GM11168 (cell line): Measurements from ENCODE around the gene RGP1.

ENCODE experiments used
- in situ Hi-C: fragments of 300-500 bp; cut with MboI; formaldehyde crosslinking; loops from one replicate; pipeline ENCODE4 v1.12.0; 2022; ENCODE audit warnings: low sequenced_read_pairs; ENCODE audit not compliant: unreplicated experiment

The RGP1 gene

DNA sequence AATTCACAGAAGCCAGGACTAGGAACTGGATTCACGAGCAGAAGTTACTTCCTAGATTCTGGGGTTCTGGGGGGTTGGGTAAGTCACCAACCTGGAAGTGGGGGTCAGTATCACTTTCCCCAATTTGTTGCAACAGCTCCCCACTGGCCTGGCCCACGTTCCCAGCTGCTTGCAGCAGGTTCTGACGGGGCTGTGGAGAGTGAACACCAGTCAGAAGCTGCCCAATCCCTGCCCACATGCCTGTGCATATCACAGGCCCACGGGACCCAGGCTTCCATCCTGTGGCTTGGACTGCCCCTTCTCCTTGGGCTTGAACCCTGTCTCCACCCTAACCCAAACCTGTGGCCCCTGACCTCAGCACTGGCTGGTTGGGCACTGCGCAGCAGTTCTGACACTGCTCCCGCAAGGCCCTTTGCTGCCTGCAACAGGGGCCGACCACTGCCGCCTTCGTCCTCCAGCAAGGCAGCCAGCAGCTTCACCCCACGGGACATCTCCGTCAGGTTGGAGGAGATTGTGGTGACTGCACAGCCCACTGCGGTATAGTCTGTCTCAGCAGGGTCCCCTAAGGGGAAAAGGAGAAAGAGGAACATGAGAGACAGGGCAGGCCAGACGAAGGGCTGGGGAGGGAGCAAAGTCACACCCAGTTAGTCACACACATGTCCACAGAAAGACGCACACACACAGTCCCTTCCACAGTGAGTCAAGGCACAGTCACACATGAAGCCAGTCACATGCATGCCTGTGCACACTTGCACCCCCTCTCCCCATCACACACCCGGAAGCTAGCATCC, 30.2 kb upstream of the RGP1 start:
- in situ Hi-C loops: no loop called here

DNA sequence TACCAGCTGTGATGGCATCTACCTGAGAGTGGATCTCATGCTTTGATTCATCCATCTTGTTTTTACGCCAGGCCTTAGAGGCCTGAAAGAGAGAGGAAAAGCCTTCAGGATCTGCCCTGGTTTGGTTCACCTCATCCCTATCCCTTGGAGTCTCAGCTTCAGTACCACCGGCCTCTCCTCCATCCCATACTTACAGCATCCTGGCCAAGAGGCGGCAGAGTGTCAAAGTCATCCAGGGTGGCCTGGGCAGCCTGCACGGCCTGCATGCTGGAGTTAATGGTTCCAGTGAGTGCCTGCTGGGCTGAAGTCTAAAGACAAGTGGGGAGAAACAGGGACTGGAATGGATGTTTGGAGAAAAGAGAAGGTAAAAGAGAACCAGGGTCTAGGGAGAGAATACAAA, 29.5 kb upstream of the RGP1 start:
- in situ Hi-C loops: no loop called here

DNA sequence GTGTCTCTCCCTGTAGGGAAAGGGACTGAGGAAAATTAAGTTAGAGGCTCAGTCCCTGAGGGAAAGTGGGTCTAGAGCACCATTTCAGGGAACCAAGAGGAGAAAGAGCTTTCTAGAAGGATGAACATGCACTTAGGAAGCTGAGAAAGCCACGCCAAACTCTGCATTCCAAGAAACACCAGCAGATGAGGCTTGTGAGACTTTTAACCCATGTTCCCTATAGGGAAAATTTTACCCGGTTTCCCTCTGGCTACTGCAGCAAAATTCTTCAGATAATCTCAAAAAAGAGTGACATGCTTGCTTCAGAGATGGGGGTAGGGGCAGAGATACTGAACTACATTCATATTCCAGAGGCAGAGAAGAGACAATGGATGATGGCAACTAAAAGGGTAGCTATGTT, 25.7 kb upstream of the RGP1 start:
- in situ Hi-C loops: no loop called here

DNA sequence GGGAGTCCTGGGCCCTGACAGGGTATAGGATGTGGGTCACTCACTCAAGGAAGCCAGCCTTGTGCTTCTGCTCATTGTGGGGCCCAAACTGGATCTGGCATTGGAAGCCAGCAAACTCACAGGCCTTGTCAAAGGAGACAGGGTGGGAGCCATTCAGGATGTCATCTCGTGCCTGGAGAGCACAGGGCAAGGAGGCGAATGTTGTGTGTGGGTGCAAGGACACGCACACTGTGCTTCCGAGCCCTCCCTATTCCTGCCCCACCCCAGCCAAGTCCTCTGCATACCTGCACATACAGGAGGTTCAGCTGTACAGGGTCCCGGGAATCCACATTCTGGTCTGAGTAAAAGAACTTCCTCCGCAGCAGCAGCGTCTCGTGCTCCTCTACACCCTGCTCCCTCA, 25.2 kb upstream of the RGP1 start:
- in situ Hi-C loops: no loop called here

DNA sequence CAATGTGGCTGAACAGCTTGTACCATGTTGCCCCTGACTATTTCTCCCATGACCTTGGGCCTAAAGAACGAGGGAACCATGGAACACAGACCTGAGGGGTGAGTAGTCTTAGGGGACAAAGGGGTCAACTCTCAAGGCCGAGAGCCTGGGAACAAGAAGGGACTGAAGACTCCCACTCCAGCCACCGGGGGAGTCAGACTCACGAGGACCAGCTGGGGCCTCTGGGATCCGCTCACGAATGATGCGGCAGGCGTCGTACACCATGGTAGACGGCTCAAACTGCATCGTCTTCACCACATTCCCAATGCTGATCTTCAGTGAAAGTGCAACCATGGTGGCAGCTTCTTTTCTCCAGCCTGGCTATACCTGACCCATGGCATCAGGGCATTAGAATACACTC, 23.7 kb upstream of the RGP1 start:
- in situ Hi-C loops: loop anchor here (25.0 kb wide), 1 partner anchor 663 kb away; the partner anchor contains the start of gene VCP

DNA sequence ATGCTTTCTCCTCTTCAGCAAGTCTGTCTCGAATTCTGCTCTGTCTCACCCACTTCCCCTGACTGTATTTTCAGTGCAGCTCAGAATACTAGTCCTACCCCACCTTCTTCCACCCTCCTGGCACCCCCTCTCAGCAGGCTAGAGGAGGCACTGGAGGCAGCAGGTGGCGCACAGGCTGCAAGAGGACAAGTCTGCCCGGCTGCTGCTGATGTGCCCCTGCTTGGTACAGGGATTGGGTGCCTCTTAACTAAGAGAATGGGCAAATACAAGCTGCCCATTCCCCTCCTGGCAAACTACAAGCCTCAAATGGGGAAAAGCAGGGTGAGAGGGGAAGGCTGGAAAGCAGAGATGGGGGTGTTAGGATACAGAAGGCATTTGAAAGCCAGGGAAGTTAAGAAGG, 22.2 kb upstream of the RGP1 start:
- in situ Hi-C loops: loop anchor here (25.0 kb wide), 1 partner anchor 665 kb away; the partner anchor contains the start of gene VCP

DNA sequence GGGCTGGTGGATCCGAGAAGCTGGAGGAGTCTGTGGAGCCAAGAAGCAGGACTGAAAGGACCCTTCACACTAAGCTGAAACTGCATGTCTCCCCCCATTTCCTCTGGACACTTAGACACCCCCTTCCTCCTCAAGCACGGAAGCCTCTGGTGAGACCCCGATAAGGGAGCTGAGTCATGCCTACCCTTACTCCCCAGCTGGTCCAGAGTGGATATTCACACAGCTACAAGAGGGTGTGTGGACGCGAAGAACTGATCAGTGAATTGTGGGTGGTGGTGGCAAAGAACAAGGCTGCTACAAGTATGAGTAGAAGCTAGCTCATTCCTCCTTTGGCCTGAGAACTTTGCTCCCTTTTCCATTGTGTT, 21.4 kb upstream of the RGP1 start:
- in situ Hi-C loops: loop anchor here (25.0 kb wide), 1 partner anchor 665 kb away; the partner anchor contains the start of gene VCP

DNA sequence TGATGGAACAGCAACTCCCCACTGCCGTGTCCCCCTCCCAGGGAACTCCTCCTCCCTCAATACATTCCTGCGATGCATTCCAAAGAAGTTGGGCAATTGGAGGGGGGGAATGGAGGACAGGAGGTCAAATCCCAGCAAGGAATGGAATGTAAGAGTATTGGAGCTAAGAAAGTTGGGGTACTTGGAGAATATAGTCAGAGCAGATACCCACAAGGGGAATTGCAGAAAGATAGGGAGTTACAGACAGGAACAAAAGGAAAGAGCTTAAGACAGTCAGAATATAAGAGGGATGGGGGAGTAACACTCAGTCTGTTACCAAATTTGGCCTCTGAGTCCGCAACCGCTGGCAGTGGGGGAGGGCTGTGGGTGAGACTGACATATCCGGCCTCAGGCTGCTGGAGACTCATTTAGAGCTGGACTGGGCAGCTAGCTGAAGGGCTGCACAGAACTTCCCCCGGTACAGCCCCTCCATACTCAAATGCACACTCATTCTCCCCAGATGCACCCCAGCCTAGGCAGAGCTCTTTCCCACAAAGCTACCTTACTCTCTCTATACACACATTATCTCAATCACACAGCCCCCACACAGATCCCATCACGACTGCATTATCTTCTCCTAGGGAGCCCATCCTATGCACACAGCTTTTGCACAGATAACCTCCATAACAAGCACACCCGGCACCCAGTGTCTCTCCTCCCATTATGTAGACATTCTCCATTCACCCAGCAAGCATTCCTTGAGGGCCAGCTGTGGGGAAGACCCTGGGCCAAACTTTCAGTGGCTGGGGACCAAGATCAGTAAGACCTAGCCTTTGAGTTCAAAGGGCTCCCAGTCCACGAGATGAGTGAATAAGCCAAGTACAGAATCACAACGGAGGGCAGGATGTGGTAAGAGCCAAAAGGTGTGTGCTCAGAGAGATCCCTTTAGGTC, 20.8 kb upstream of the RGP1 start:
- in situ Hi-C loops: loop anchor here (25.0 kb wide), 1 partner anchor 666 kb away; the partner anchor contains the start of gene VCP

DNA sequence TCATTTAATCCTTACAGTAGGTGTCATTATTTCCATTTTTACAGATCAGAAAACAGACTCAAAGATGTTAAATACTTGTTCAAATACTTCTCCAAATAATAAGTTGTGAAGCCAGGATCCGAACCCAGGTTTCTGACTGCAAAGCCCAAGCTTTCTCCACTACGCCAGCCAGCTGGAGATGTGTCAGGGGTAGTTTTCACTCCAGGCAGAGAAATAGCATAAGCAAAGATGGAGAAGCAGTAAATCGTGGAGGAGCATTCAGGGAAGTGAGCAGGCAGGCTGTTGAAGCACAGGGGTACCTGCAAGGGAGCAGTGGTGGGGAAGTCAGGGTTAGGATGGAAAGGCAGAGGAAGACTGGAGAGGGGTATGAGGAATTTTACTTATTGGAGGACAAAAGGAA, 20.0 kb upstream of the RGP1 start:
- in situ Hi-C loops: loop anchor here (25.0 kb wide), 1 partner anchor 667 kb away; the partner anchor contains the start of gene VCP

DNA sequence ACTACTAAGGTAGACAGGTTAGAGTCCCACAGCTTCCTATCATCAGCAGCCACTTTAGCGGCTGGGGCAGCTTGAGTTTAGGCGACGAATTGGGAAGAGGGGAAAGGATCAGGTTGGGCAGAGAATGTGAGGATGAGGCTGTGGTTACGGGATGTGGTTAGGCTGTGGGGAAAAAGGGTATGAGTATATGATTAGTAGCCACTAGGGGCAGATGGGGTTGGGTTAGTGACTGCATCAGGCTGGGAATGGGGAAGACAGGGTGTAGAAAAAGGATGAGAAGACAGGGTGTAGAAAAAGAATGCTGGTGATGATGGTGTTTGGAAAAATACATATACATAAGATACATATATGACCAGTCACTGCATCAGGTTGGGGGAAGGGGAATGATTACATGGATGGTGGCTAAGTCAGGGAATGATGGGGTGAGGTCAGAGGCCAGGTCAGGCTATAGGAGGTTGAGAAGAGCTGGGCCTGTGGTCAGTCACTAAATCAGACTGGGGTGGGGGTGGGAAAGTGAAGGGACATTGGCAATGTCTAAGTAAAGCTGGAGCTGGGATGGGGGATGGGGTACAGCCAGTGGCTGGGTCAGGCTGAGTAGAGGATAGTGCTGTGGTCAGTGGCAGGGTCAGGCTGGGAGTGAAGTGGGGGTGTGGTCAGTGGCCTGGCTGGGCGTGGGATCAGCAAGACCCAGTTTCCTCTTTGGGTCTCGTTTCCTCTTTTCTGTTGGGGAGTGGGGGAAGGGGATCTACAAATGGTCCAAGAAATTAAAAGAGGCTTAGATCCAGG, 19.2 kb upstream of the RGP1 start:
- in situ Hi-C loops: loop anchor here (25.0 kb wide), 1 partner anchor 668 kb away; the partner anchor contains the start of gene VCP

DNA sequence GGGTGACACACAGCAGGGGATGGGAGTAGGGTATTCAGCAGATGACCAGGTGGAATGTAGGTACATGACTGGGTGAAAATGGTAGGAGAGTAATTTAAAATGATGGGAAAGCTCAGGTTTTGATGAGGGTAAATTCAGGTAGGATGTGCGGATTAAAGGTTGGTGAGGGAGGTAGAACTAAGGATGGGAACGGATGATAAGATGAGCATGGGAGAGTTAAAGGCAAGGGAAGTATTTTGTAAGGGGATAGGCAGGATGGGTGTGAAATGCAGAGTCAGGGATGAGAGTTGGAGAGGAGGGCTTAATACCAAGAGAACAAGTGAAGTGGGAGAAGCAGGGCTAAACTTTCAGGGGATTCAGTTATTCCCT, 18.6 kb upstream of the RGP1 start:
- in situ Hi-C loops: loop anchor here (25.0 kb wide), 1 partner anchor 668 kb away; the partner anchor contains the start of gene VCP

DNA sequence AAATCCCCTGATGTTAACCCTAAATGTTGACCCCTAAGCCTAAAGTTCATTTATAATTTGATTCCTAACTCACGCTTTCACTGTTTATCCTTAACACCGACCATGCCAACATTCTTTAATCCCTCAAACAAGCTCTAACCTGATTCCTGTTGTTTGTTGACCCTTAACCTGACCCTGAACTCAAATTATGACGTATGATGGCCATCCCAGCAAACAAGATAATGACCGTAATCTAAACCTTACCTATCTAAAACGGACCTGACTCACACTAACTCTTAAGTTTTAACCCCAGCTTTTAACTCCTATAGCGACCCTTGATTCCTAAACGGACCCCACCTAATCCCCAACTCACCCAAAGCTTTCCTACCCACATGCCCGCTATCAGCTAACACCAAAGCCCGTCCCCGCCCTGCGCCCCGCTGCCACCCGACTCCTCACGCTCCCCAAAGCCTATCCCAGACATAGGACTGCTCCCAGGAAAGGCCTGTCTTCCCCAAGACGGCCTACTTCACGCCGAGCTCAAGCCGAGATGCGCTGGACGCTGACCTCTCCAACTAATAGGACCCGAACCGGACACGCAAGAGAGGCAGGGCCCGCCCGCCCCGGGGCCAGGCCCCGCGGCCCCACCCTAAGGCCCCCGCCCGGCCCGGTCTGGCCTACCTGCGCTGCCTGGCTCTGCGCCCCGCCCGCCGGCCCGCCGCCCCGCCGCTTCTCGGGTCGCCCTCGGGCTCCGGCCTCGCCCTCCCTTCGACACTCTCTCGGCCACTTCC, 17.5 kb upstream of the RGP1 start:
- in situ Hi-C loops: loop anchor here (25.0 kb wide), 1 partner anchor 669 kb away; the partner anchor contains the start of gene VCP

DNA sequence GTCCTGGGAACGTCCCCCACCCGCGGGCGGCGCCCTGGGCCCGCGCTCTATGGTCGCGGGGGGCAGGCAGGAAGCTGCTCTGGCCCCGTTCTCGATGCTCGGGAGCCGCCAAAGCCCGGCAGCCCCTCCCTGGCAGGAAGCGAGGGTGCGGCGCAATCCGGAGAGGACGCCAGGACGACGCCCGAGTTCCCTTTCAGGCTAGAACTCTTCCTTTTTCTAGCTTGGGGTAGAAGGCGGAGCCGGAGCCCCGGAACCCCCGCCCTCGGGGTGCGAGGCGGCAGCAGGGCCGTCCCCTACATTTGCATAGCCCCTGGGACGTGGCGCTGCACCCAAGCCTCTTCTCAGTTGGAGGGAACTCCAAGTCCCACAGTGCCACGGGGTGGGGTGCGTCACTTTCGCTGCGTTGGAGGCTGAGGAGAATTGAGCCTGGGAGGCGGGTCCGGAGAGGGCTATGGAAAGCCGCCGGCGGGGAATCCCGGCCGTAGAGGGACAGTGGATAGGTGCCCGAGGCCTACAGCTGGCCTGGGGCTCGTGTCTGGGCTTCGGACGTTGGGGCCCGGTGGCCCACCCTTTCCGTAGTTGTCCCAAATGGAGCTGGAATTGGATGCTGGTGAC, 16.8 kb upstream of the RGP1 start, which contains the start of the genes CREB3 and TLN1:
Gene CREB3 (plus strand): TSS at position 482 of the 615 bp plus-strand sequence. CDS start 107 bp downstream, at position 589.
Gene TLN1 (minus strand): TSS at position 11 of the 615 bp plus-strand sequence. CDS start 6,501 bp downstream, outside the sequence.
- in situ Hi-C loops: loop anchor here (25.0 kb wide), 1 partner anchor 670 kb away; the partner anchor contains the start of gene VCP

DNA sequence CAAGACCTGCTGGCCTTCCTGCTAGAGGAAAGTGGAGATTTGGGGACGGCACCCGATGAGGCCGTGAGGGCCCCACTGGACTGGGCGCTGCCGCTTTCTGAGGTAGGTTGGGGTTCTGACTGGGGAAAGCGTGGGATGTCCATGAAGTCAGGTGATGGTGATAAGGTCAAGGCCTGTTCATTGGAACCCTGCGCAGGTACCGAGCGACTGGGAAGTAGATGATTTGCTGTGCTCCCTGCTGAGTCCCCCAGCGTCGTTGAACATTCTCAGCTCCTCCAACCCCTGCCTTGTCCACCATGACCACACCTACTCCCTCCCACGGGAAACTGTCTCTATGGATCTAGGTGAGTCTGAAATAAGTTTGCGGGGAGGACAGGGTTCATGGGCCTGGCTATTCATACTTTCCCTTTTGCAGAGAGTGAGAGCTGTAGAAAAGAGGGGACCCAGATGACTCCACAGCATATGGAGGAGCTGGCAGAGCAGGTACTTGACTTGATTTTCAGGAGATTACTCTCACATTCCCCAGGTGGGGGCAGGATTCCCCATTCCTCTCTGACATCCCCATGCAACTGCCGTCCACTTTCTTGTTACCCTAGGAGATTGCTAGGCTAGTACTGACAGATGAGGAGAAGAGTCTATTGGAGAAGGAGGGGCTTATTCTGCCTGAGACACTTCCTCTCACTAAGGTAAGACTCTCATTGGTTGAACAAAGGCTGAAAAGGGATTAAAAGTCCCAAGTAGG, 16.1 kb upstream of the RGP1 start:
- in situ Hi-C loops: loop anchor here (25.0 kb wide), 1 partner anchor 671 kb away; the partner anchor contains the start of gene VCP

DNA sequence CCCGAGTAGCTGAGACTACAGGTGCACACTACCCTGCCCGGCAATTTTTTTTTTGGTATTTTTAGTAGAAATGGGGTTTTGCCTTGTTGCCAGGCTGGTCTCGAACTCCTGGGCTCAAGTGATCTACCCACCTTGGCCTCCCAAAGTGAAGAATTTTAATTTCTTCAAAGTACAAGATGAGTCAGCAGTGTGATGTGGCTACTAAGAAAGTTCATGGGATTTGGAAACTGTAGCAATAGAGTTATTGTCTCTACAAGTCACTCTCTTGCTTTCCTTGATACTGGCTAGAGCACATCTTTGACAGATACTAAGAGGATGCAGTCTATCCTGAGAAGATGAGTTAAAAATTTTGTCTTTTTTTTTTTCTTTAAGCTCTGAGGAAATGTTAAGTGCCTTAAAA, 15.0 kb upstream of the RGP1 start:
- in situ Hi-C loops: loop anchor here (25.0 kb wide), 1 partner anchor 672 kb away; the partner anchor contains the start of gene VCP

DNA sequence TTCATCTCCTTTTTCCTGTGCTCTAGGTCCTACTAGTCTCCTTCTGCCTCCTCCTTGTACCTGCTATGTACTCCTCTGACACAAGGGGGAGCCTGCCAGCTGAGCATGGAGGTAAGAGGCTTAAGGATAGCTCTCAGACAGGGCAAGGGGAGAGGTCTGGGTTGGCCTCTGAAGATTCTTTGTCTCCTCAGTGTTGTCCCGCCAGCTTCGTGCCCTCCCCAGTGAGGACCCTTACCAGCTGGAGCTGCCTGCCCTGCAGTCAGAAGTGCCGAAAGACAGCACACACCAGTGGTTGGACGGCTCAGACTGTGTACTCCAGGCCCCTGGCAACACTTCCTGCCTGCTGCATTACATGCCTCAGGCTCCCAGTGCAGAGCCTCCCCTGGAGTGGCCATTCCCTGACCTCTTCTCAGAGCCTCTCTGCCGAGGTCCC, 12.9 kb upstream of the RGP1 start:
- in situ Hi-C loops: loop anchor here (25.0 kb wide), 1 partner anchor 674 kb away; the partner anchor contains the start of gene VCP

DNA sequence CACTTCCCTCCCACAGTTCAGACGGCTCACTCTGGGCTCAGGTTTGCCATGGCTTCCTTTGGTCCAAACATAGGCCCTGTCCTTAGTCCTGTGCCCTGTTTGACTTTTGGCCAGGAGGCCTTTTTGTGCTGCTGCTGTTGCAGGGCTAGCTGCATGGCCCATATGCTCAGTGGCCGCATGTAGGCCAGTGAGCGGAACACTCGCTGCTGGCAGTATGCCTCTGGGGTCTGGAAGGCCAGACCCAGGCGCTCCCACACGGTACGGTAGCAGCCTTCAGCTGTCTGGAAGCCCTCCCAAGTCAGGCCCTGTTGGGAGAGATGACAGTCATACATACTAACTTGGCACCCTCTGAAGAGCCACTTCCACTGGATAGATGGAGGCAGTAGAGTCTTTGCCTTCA, 11.9 kb upstream of the RGP1 start:
- in situ Hi-C loops: loop anchor here (25.0 kb wide), 1 partner anchor 675 kb away; the partner anchor contains the start of gene VCP
